CD4-positive, alpha-beta T cell treated with Interleukin-6 for 4 hours (primary cell): ENCODE results near the gene GSDME.

ENCODE experiments used
- DNase-seq: peaks from one replicate; pipeline ENCODE4 v3.0.0-alpha.2; 2020; ENCODE audit warnings: mixed read lengths

Gene GSDME

GRCh38 chr7:24701261-24702235 is 55.7 kb downstream of the GSDME start:
- no peak for DNase-seq

GRCh38 chr7:24700521-24701260 is 56.6 kb downstream of the GSDME start:
- no peak for DNase-seq

- no peak for DNase-seq
These were observed 58.6 kb downstream of the GSDME start for GRCh38 chr7:24698531-24699266.

GRCh38 chr7:24697416-24697815 is 59.8 kb downstream of the GSDME start:
- DNase-seq = no peak

- no peak for DNase-seq
These were observed 64.7 kb downstream of the GSDME start for GRCh38 chr7:24692592-24692991.

GRCh38 chr7:24690251-24690650 is 67.0 kb downstream of the GSDME start:
- DNase-seq = no peak

GRCh38 chr7:24685708-24686107 is 71.6 kb downstream of the GSDME start:
- no peak for DNase-seq

- no peak for DNase-seq
These were observed 86.5 kb downstream of the GSDME start for GRCh38 chr7:24670782-24671181.

GRCh38 chr7:24669971-24670591 is 87.2 kb downstream of the GSDME start:
- no peak for DNase-seq

GRCh38 chr7:24668927-24669635 is 88.2 kb downstream of the GSDME start:
- no peak for DNase-seq

- peak; percentile 52 for DNase-seq
These were observed 91.5 kb downstream of the GSDME start for GRCh38 chr7:24665564-24666294.

GRCh38 chr7:24660546-24660945 is 96.7 kb downstream of the GSDME start:
- no peak for DNase-seq

GRCh38 chr7:24659505-24659904 is 97.8 kb downstream of the GSDME start:
- no peak for DNase-seq

GRCh38 chr7:24657980-24658379 is 99.3 kb downstream of the GSDME start:
- DNase-seq = no peak

- DNase-seq = no peak
These were observed 100.7 kb downstream of the GSDME start for GRCh38 chr7:24656608-24657007.

- no peak for DNase-seq
These were observed 103.0 kb downstream of the GSDME start for GRCh38 chr7:24654305-24654704.

- no peak for DNase-seq
These were observed 103.8 kb downstream of the GSDME start for GRCh38 chr7:24653316-24654085.

- DNase-seq = no peak
These were observed 104.9 kb downstream of the GSDME start for GRCh38 chr7:24652251-24652939.
